Measurements from ENCODE around the gene RAD51C. TPM values are rescaled to one million over a fixed set of nuclear protein-coding genes. Genes with fewer than 3 reads are reported as not detected.

RAD51C gene
- total and polyA plus RNA-seq, 9 of the 15 experiments (the other 6 are each of a cell fraction or from before 2014, with no cell fraction given): 93.9 to 341 (median 135) TPM

DNA sequence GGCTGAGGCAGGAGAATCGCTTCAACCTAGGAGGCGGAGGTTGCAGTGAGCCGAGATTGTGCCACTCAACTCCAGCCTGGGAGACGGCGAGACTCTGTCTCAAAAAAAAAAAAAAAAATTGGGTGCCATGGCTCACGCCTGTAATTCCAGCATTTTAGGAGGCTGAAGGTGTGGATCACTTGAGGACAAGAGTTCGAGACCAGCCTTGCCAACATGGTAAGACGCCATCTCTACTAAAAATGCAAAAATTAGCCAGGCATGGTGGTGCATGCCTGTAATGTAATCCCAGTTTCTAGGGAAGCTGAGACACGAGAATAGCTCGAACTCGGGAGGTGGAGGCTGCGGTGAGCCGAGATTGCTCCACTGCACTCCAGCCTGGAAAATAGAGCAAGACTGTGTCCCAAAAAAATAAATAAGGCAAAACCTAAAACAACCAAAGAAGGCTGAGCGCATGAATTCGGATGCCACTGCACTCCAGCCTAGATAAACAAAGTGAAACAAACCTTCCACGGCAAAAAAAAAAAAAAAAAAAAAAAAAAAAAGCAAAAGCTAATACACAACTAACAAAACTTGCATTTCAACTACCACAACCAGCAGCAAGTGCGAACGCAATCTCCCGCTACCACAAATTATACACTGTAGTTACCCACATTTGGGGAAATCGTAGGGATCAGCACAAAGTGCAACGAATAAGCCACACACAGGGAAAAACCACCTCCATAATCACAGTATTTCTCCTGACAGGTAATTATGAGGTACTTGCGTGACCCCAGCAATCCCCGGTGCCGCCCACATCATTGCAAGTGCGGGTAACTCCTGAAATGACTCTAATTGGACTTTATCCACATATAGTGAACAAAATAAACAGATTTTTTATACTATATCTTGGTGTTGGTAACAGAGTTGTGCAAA lies 26.2 kb upstream of the RAD51C start (continued):
- TF ChIP-seq, protein P1, sequence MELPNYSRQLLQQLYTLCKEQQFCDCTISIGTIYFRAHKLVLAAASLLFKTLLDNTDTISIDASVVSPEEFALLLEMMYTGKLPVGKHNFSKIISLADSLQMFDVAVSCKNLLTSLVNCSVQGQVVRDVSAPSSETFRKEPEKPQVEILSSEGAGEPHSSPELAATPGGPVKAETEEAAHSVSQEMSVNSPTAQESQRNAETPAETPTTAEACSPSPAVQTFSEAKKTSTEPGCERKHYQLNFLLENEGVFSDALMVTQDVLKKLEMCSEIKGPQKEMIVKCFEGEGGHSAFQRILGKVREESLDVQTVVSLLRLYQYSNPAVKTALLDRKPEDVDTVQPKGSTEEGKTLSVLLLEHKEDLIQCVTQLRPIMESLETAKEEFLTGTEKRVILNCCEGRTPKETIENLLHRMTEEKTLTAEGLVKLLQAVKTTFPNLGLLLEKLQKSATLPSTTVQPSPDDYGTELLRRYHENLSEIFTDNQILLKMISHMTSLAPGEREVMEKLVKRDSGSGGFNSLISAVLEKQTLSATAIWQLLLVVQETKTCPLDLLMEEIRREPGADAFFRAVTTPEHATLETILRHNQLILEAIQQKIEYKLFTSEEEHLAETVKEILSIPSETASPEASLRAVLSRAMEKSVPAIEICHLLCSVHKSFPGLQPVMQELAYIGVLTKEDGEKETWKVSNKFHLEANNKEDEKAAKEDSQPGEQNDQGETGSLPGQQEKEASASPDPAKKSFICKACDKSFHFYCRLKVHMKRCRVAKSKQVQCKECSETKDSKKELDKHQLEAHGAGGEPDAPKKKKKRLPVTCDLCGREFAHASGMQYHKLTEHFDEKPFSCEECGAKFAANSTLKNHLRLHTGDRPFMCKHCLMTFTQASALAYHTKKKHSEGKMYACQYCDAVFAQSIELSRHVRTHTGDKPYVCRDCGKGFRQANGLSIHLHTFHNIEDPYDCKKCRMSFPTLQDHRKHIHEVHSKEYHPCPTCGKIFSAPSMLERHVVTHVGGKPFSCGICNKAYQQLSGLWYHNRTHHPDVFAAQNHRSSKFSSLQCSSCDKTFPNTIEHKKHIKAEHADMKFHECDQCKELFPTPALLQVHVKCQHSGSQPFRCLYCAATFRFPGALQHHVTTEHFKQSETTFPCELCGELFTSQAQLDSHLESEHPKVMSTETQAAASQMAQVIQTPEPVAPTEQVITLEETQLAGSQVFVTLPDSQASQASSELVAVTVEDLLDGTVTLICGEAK (IDR thresholded peaks at IDR 0.05): no peak
- TF ChIP-seq, protein P1 (CRISPR knock-in tag; IDR thresholded peaks at IDR 0.05): no peak
- peak; percentile 87 for TF ChIP-seq SUPT5H (IDR thresholded peaks at IDR 0.05)
- TF ChIP-seq, protein P2, sequence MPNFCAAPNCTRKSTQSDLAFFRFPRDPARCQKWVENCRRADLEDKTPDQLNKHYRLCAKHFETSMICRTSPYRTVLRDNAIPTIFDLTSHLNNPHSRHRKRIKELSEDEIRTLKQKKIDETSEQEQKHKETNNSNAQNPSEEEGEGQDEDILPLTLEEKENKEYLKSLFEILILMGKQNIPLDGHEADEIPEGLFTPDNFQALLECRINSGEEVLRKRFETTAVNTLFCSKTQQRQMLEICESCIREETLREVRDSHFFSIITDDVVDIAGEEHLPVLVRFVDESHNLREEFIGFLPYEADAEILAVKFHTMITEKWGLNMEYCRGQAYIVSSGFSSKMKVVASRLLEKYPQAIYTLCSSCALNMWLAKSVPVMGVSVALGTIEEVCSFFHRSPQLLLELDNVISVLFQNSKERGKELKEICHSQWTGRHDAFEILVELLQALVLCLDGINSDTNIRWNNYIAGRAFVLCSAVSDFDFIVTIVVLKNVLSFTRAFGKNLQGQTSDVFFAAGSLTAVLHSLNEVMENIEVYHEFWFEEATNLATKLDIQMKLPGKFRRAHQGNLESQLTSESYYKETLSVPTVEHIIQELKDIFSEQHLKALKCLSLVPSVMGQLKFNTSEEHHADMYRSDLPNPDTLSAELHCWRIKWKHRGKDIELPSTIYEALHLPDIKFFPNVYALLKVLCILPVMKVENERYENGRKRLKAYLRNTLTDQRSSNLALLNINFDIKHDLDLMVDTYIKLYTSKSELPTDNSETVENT (CRISPR knock-in tag; IDR thresholded peaks at IDR 0.05): 0 out of 2 replicates have a peak, but pooled peaks have one; percentile 13
- no peak for TF ChIP-seq KDM1A (IDR thresholded peaks at IDR 0.05)
- TF ChIP-seq, protein P3, sequence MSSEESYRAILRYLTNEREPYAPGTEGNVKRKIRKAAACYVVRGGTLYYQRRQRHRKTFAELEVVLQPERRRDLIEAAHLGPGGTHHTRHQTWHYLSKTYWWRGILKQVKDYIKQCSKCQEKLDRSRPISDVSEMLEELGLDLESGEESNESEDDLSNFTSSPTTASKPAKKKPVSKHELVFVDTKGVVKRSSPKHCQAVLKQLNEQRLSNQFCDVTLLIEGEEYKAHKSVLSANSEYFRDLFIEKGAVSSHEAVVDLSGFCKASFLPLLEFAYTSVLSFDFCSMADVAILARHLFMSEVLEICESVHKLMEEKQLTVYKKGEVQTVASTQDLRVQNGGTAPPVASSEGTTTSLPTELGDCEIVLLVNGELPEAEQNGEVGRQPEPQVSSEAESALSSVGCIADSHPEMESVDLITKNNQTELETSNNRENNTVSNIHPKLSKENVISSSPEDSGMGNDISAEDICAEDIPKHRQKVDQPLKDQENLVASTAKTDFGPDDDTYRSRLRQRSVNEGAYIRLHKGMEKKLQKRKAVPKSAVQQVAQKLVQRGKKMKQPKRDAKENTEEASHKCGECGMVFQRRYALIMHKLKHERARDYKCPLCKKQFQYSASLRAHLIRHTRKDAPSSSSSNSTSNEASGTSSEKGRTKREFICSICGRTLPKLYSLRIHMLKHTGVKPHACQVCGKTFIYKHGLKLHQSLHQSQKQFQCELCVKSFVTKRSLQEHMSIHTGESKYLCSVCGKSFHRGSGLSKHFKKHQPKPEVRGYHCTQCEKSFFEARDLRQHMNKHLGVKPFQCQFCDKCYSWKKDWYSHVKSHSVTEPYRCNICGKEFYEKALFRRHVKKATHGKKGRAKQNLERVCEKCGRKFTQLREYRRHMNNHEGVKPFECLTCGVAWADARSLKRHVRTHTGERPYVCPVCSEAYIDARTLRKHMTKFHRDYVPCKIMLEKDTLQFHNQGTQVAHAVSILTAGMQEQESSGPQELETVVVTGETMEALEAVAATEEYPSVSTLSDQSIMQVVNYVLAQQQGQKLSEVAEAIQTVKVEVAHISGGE (CRISPR knock-in tag; IDR thresholded peaks at IDR 0.05): peak in 2 of 3 experiments; percentile 2 to 61; a peak in 3 of 6 replicates
- TF ChIP-seq ILK (tag; IDR thresholded peaks at IDR 0.05; ENCODE audit: borderline replicate concordance, low read depth): no peak
- TF ChIP-seq PML (IDR thresholded peaks at IDR 0.05; ENCODE audit: low read length): peak; percentile 98
- TF ChIP-seq CBFA2T3 (IDR thresholded peaks at IDR 0.05): no peak
- peak; percentile 84 for TF ChIP-seq ARHGAP35 (IDR thresholded peaks at IDR 0.05; ENCODE audit: partially characterized antibody)
- TF ChIP-seq NCOA6 (IDR thresholded peaks at IDR 0.05): no peak
- TF ChIP-seq HNRNPUL1 (IDR thresholded peaks at IDR 0.05; ENCODE audit: low read length): peak; percentile 90

Data from K562 (cell line).